Vagina (tissue), 2 donors: ENCODE measurements around the gene CD300A. TPM values are rescaled to one million over a fixed set of nuclear protein-coding genes. Genes with fewer than 3 reads are reported as not detected.

Experiments
- DNase-seq, 2 donors: peaks; one replicate each; pipeline ENCODE4 v3.0.0-alpha.2; 2017; ENCODE audit errors: extremely low spot score in 2 of 2
- H3K27ac ChIP-seq: fragments of 200-600 bp; sonication (generic); one replicate; pipeline ENCODE4 v1.5.1; 2019
- H3K27me3 ChIP-seq: fragments of 200-600 bp; sonication (generic); one replicate; pipeline ENCODE4 v1.5.1; 2019
- H3K36me3 ChIP-seq, 2 donors: fragments of 200-600 bp; sonication (generic); one replicate each; pipeline ENCODE4 v1.5.1; 2017 to 2019
- H3K4me1 ChIP-seq: fragments of 200-600 bp; sonication (generic); one replicate; pipeline ENCODE4 v1.5.1; 2019
- H3K4me3 ChIP-seq, 2 donors: fragments of 200-600 bp; sonication (generic); 1 replicate in 1 of 2; 2 replicates in 1 of 2; pipeline ENCODE4 v1.5.1; 2016 to 2019
- H3K9me3 ChIP-seq: fragments of 200-600 bp; sonication (generic); one replicate; pipeline ENCODE4 v1.5.1; 2019
- POLR2A ChIP-seq, 2 donors: fragments of 450-650 bp; IDR thresholded peaks; one replicate each; pipeline ENCODE4 v1.6.1; 2017; ENCODE audit warnings: antibody characterized with exemption in 2 of 2, mild to moderate bottlenecking in 2 of 2, moderate library complexity in 2 of 2
- POLR2AphosphoS5 ChIP-seq, 2 donors: sonication (generic); formaldehyde crosslinking; IDR thresholded peaks; one replicate each; pipeline ENCODE4 v1.9.0; 2017; ENCODE audit warnings: antibody characterized with exemption in 2 of 2, mild to moderate bottlenecking in 2 of 2, low read depth in 1 of 2; ENCODE audit not compliant: insufficient read depth in 1 of 2
- intact Hi-C: fragments of 100-400 bp; cut with DNase I; formaldehyde crosslinking; loops from one replicate; pipeline ENCODE4 v1.15.1; 2023
- total RNA-seq: library from RNA; depleted of rRNA; stranded (reverse); fragments of >200 nt; gene quantifications from one replicate; pipeline ENCODE4 v1.2.3, GENCODE V29; 2016
- TF ChIP-seq, protein P1 (sequence below), 3 experiments: fragments of 450-650 bp in 2 of 3; fragments of 200-600 bp in 1 of 3; sonication (generic) in 1 of 3; IDR thresholded peaks; one replicate each; pipeline ENCODE4 v1.5.1; 2017 to 2019; ENCODE audit warnings: antibody characterized with exemption in 3 of 3, mild to moderate bottlenecking in 2 of 3, moderate library complexity in 2 of 3

CD300A gene
- total RNA-seq, 1 donor from 2014 or later, result 4.2 TPM

DNA sequence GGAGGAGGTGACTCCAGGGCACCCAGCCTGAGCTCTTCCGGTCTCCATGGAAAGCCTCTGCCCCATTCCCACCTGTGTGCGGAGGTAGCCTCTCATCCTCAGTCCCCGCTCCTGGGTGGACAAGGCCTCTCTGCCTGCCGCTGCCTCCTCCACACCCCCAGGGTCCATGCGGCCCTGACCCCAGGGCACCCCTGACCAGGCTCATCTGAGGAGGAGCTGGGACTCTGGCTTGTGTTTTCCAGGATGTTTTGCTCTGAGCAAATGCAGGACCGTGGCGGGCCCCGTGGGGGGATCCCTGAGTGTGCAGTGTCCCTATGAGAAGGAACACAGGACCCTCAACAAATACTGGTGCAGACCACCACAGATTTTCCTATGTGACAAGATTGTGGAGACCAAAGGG lies 6.9 kb downstream of the CD300A start:
- Histone ChIP-seq H3K9me3 (no peaks in the 10 kb centered on the region), H3K36me3 (no peaks in the 10 kb centered on the region), H3K27me3 (no peaks in the 10 kb centered on the region), H3K4me1 (no peaks in the 10 kb centered on the region), H3K27ac (no peak overlapping the region), H3K4me3 (no peak overlapping the region)
- intact Hi-C loops, result no loop called here
- TF ChIP-seq POLR2AphosphoS5 (IDR thresholded peaks at IDR 0.05; ENCODE audit: insufficient read depth in 1 of 2, low read depth in 1 of 2) (no peak), POLR2A (IDR thresholded peaks at IDR 0.05) (no peak)
- DNase-seq, result no peak

DNA sequence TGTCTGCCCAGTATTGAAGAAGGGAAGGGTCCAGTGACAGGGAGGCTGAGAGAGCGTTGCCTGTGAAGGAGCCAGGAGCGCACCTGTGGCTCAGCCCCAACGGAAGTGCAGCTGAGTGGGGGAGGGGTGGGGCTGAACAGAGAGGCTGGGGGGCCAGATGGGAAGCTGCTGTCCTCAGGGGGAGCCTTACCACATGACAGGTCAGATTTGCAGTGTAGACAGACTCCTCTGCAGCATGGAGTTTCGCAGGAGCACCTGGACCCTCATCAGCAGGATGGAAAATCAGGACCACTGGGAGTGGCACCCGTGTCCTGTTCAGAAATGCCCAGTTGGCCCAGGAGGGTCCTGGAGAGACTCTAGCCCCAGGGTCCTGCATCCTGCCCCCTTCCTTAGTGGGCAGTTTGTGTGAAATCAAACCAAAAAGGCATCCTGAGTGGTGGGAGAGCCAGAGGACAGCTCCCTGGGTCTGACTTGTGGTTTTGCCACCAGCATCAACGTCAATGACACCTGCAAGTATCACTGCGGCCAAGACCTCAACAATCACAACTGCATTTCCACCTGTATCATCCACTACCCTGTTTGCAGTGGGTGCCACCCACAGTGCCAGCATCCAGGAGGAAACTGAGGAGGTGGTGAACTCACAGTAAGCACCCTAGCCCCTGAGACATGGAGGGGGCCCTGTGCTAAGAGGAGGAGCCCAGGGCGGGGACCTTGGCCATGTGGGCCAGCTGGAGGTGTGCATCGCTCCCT lies 7.8 kb downstream of the CD300A start:
- H3K4me1 ChIP-seq, result no peaks in the 10 kb centered on the region
- no peak for DNase-seq
- H3K27ac ChIP-seq, result no peak overlapping the region
- H3K9me3 ChIP-seq, result no peaks in the 10 kb centered on the region
- H3K4me3 ChIP-seq, result no peak overlapping the region
- intact Hi-C loops, result no loop called here
- H3K36me3 ChIP-seq, result no peaks in the 10 kb centered on the region
- no peaks in the 10 kb centered on the region for H3K27me3 ChIP-seq
- TF ChIP-seq, protein P1, sequence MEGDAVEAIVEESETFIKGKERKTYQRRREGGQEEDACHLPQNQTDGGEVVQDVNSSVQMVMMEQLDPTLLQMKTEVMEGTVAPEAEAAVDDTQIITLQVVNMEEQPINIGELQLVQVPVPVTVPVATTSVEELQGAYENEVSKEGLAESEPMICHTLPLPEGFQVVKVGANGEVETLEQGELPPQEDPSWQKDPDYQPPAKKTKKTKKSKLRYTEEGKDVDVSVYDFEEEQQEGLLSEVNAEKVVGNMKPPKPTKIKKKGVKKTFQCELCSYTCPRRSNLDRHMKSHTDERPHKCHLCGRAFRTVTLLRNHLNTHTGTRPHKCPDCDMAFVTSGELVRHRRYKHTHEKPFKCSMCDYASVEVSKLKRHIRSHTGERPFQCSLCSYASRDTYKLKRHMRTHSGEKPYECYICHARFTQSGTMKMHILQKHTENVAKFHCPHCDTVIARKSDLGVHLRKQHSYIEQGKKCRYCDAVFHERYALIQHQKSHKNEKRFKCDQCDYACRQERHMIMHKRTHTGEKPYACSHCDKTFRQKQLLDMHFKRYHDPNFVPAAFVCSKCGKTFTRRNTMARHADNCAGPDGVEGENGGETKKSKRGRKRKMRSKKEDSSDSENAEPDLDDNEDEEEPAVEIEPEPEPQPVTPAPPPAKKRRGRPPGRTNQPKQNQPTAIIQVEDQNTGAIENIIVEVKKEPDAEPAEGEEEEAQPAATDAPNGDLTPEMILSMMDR (IDR thresholded peaks at IDR 0.05), result no peak
- TF ChIP-seq POLR2A (IDR thresholded peaks at IDR 0.05) (no peak), POLR2AphosphoS5 (IDR thresholded peaks at IDR 0.05; ENCODE audit: insufficient read depth in 1 of 2, low read depth in 1 of 2) (no peak)

DNA sequence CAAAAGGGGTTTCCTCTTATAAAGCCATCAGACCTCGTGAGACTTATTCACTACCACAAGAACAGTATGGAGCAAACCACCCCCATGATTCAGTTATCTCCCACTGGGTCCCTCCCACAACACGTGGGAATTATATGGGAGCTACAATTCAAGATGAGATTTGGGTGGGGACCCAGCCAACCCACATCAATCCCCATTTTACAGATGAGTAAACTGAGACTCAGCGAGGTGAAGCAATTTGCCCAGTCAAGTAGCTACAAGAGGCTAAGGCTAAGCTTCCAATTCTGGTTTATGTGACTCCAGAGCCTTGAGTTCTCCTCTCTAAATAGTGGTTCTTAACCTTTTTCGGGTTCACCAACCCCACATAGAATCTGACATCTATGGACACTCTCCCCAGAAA lies 8.8 kb downstream of the CD300A start:
- intact Hi-C loops, result no loop called here
- TF ChIP-seq, protein P1 (IDR thresholded peaks at IDR 0.05), result no peak
- no peak for TF ChIP-seq POLR2A (IDR thresholded peaks at IDR 0.05)
- TF ChIP-seq POLR2AphosphoS5 (IDR thresholded peaks at IDR 0.05; ENCODE audit: insufficient read depth in 1 of 2, low read depth in 1 of 2), result no peak

DNA sequence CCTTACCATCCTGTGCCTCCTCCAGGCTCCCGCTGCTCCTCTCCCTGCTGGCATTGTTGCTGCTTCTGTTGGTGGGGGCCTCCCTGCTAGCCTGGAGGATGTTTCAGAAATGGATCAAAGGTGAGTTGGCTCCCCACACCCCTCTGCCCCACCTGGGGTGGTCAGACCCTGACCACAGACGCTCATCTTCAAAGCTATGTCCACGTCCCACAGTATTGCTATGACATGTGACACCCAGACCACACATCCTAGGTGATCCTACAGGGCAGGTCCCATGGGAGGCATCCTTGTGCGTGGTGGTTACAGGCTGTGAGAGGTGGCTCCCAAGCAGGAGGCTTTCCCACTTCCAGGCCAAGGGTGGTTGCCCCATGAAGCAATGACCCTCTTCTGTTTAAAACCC lies 11.0 kb downstream of the CD300A start:
- no peak for DNase-seq
- no peak overlapping the region for H3K27ac ChIP-seq
- H3K9me3 ChIP-seq, result no peaks in the 10 kb centered on the region
- no peak overlapping the region for H3K4me3 ChIP-seq
- intact Hi-C loops, result no loop called here
- H3K36me3 ChIP-seq, result no peaks in the 10 kb centered on the region
- H3K27me3 ChIP-seq, result no peaks in the 10 kb centered on the region
- TF ChIP-seq, protein P1 (IDR thresholded peaks at IDR 0.05), result no peak
- no peak for TF ChIP-seq POLR2AphosphoS5 (IDR thresholded peaks at IDR 0.05; ENCODE audit: insufficient read depth in 1 of 2, low read depth in 1 of 2)
- no peak for TF ChIP-seq POLR2A (IDR thresholded peaks at IDR 0.05)
- no peaks in the 10 kb centered on the region for H3K4me1 ChIP-seq

More for the DNA sequence above, 8.8 kb downstream of the CD300A start:
- H3K9me3 ChIP-seq, result no peaks in the 10 kb centered on the region
- no peaks in the 10 kb centered on the region for H3K4me1 ChIP-seq
- no peak for DNase-seq
- no peak overlapping the region for H3K27ac ChIP-seq
- no peaks in the 10 kb centered on the region for H3K36me3 ChIP-seq
- H3K4me3 ChIP-seq, result no peak overlapping the region
- H3K27me3 ChIP-seq, result no peaks in the 10 kb centered on the region

- no peak for DNase-seq
- Histone ChIP-seq H3K9me3 (no peaks in the 10 kb centered on the region), H3K27me3 (no peaks in the 10 kb centered on the region), H3K27ac (no peak overlapping the region), H3K4me1 (no peaks in the 10 kb centered on the region), H3K36me3 (no peaks in the 10 kb centered on the region), H3K4me3 (no peak overlapping the region)
- TF ChIP-seq POLR2AphosphoS5 (IDR thresholded peaks at IDR 0.05; ENCODE audit: insufficient read depth in 1 of 2, low read depth in 1 of 2) (no peak), POLR2A (IDR thresholded peaks at IDR 0.05) (no peak)
- TF ChIP-seq, protein P1 (IDR thresholded peaks at IDR 0.05), result no peak
- intact Hi-C loops, result no loop called here
Observed at GRCh38 chr17:74478420-74479100, 12.1 kb downstream of the CD300A start.
